Fibroblast of skin of back (primary cell): ENCODE results near the gene C6orf15.
"Not testable (repeated sequence)": the region's sequence is repeated elsewhere in the genome, so short reads cannot be mapped to it uniquely, and the experiment has no call there.

Experiments
- DNase-seq: peaks from one replicate; pipeline ENCODE4 v3.0.0-alpha.2; 2013

The C6orf15 gene

DNA sequence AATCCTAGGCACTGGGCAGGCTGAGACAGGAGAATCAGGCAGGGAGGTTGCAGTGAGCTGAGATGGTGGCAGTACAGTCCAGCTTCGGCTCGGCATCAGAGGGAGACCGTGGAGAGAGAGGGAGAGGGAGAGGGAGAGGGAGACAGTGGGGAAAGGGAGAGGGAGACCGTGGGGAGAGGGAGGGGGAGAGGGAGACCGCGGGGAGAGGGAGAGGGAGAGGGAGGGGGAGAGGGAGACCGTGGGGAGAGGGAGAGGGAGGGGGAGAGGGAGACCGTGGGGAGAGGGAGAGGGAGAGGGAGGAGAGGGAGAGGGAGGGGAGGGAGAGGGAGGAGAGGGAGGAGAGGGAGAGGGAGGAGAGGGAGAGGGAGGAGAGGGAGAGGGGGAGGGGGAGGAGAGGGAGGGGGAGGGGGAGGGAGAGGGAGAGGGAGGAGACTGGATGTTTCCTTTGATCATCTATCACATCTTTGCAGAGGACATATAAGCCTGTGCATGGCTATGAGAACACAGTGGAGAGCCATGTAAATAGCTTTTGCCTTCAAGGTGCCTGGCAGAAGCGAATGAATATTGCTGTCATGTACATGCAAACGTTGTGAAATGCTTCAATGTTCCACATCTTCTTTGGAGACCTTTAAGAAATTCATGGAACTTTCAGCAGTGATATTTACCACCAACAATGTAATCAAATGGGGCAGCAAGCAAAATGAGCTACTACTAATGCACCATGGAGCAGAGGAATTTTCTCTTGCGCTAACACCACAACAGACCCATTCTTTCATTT is 44.3 kb downstream of the C6orf15 start:
- DNase-seq: not testable (repeated sequence)

DNA sequence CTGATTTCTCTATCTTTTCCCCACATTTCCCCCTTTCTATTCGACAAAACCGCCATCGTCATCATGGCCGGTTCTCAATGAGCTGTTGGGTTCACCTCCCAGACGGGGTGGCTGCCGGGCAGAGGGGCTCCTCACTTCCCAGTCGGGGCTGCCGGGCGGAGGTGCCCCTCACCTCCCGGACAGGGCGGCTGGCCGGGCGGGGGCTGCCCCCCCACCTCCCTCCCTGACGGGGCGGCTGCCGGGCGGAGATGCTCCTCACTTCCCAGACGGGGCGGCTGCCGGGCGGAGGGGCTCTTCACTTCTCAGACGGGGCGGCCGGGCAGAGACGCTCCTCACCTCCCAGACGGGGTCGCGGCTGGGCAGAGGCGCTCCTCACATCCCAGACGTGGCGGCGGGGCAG is 45.3 kb downstream of the C6orf15 start:
- not testable (repeated sequence) for DNase-seq

DNA sequence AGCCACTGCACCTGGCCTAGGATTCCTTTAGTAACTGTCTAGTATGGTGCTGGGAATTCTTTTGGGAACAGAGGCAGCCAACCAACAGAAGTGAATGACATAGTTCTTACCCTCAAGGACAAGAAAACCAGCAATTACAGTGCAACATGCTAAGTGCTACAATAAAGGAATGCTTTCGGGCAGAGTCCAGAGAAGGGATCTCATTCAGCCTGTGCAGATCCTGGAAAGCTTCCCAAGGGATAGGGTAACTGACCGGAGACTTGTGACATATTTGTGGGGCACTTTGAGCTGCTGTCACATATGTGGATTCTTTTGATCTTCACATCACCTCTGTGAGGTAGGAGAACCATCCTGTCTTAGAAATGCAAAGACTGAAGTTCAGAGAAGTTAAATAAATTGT is 46.8 kb downstream of the C6orf15 start:
- DNase-seq: no peak

GRCh38 chr6:31063906-31064435 is 48.4 kb downstream of the C6orf15 start:
- no peak for DNase-seq
